IMR-90 (cell line): ENCODE results near the gene KLF2. TPM values are rescaled to one million over a fixed set of nuclear protein-coding genes. Genes with fewer than 3 reads are reported as not detected.

ENCODE experiments used
- ATAC-seq: fragments of 200-7000 bp; cut with Tn5 transposase; 2 replicates; pipeline ENCODE4 v1.9.1; 2020; ENCODE audit warnings: low read depth, mild to moderate bottlenecking, moderate library complexity
- BruUV-seq: library from RNA; stranded (reverse); fragments of 400-500 nt; replicated peaks from 2 replicates; lab custom pipeline; 2021; lab: Mats Ljungman, UMichigan
- CTCF ChIA-PET: fragments of 300-600 bp; formaldehyde crosslinking; extraction: SDS; loops from one replicate; lab custom pipeline; 2021; ENCODE audit warnings: antibody characterized with exemption; lab: Yijun Ruan, JAX
- POLR2A ChIA-PET: fragments of 300-600 bp; sonication (Branson Sonifier 250); formaldehyde crosslinking; loops from one replicate; lab custom pipeline; 2022; ENCODE audit warnings: antibody characterized with exemption; ENCODE audit not compliant: unreplicated experiment; lab: Charles Lee
- DNase-seq: peaks from one replicate; pipeline ENCODE4 v3.0.0; 2013
- H2AFZ ChIP-seq: replicated peaks from 2 replicates; pipeline ENCODE3; 2013; ENCODE audit warnings: low read length, mild to moderate bottlenecking; ENCODE audit not compliant: poor library complexity
- H2AK5ac ChIP-seq: 2 replicates; pipeline ENCODE4 v1.6.1; 2013; ENCODE audit warnings: low read depth, low read length, inconsistent platforms
- H2AK9ac ChIP-seq: replicated peaks from 2 replicates; pipeline ENCODE3; 2013; ENCODE audit warnings: mild to moderate bottlenecking, low read depth, low read length, moderate library complexity; ENCODE audit not compliant: poor library complexity
- H2BK120ac ChIP-seq: 2 replicates; pipeline ENCODE4 v1.6.1; 2013; ENCODE audit warnings: low read depth, low read length, inconsistent platforms
- H2BK15ac ChIP-seq: 3 replicates; pipeline ENCODE4 v1.6.1; 2013; ENCODE audit warnings: low read depth, low read length, inconsistent platforms
- H2BK20ac ChIP-seq: 2 replicates; pipeline ENCODE4 v1.6.1; 2013; ENCODE audit warnings: low read depth, mild to moderate bottlenecking, inconsistent platforms, low read length, moderate library complexity
- H2BK5ac ChIP-seq: 2 replicates; pipeline ENCODE4 v1.6.1; 2013; ENCODE audit warnings: mild to moderate bottlenecking, low read depth, low read length, inconsistent platforms; ENCODE audit not compliant: poor library complexity, severe bottlenecking
- H3K14ac ChIP-seq: replicated peaks from 2 replicates; pipeline ENCODE4 v1.6.1; 2013; ENCODE audit warnings: low read depth, low read length, inconsistent platforms
- H3K18ac ChIP-seq: 2 replicates; pipeline ENCODE4 v1.6.1; 2013; ENCODE audit warnings: low read depth, low read length, control low read depth
- H3K23ac ChIP-seq: 2 replicates; pipeline ENCODE4 v1.6.1; 2013; ENCODE audit warnings: low read depth, low read length, inconsistent platforms
- H3K27ac ChIP-seq: 2 replicates; pipeline ENCODE4 v1.5.1; 2013; ENCODE audit warnings: mild to moderate bottlenecking, control low read depth, low read length; ENCODE audit not compliant: insufficient read depth
- H3K27me3 ChIP-seq: 2 replicates; pipeline ENCODE4 v1.6.1; 2013; ENCODE audit warnings: low read length; ENCODE audit not compliant: control insufficient read depth, insufficient read depth
- H3K36me3 ChIP-seq: 2 replicates; pipeline ENCODE4 v1.6.1; 2013; ENCODE audit warnings: low read length, mixed read lengths; ENCODE audit not compliant: control insufficient read depth, insufficient read depth
- H3K4ac ChIP-seq: 2 replicates; pipeline ENCODE4 v1.6.1; 2013; ENCODE audit warnings: low read depth, low read length, inconsistent platforms
- H3K4me1 ChIP-seq: 2 replicates; pipeline ENCODE4 v1.6.1; 2013; ENCODE audit warnings: low read length, mixed read lengths; ENCODE audit not compliant: control insufficient read depth, insufficient read depth
- H3K4me2 ChIP-seq: 2 replicates; pipeline ENCODE4 v1.6.1; 2013; ENCODE audit warnings: low read depth, mild to moderate bottlenecking, control low read depth, low read length, moderate library complexity
- H3K4me3 ChIP-seq: 2 replicates; pipeline ENCODE4 v1.5.1; 2013; ENCODE audit warnings: low read depth, mild to moderate bottlenecking, control low read depth, low read length, moderate library complexity; ENCODE audit not compliant: insufficient read depth
- H3K56ac ChIP-seq: 2 replicates; pipeline ENCODE4 v1.6.1; 2013; ENCODE audit warnings: low read length, inconsistent platforms; ENCODE audit not compliant: insufficient read depth; ENCODE audit errors: extremely low read depth
- H3K79me1 ChIP-seq, 2 experiments: 2 replicates each; pipeline ENCODE4 v1.6.1; 2013; ENCODE audit warnings: low read length in 2 of 2, inconsistent platforms in 1 of 2, low read depth in 1 of 2
- H3K9ac ChIP-seq: 2 replicates; pipeline ENCODE4 v1.6.1; 2013; ENCODE audit warnings: low read depth, low read length, control low read depth
- H3K9me1 ChIP-seq: 2 replicates; pipeline ENCODE4 v1.6.1; 2013; ENCODE audit warnings: low read length, inconsistent platforms; ENCODE audit not compliant: insufficient read depth
- H3K9me3 ChIP-seq: 2 replicates; pipeline ENCODE4 v1.6.1; 2013; ENCODE audit warnings: low read length; ENCODE audit not compliant: control insufficient read depth, insufficient read depth
- H4K20me1 ChIP-seq: 2 replicates; pipeline ENCODE4 v1.6.1; 2013; ENCODE audit warnings: low read length, inconsistent platforms; ENCODE audit not compliant: insufficient read depth
- H4K5ac ChIP-seq: 2 replicates; pipeline ENCODE4 v1.6.1; 2013; ENCODE audit warnings: mild to moderate bottlenecking, low read depth, low read length, control low read depth
- H4K8ac ChIP-seq, 2 experiments: 2 replicates each; pipeline ENCODE4 v1.6.1; 2013; ENCODE audit warnings: low read depth in 2 of 2, low read length in 2 of 2, control low read depth in 1 of 2, inconsistent platforms in 1 of 2
- H4K91ac ChIP-seq: 2 replicates; pipeline ENCODE4 v1.6.1; 2013; ENCODE audit warnings: low read depth, low read length, inconsistent platforms; ENCODE audit not compliant: insufficient read depth
- BHLHE40 ChIP-seq: fragments of 150-350 bp; IDR thresholded peaks from 2 replicates; pipeline ENCODE4 v1.6.1; 2016; ENCODE audit warnings: mild to moderate bottlenecking, low read depth, low read length
- CEBPB ChIP-seq: IDR thresholded peaks from 2 replicates; pipeline ENCODE4 v1.6.1; 2012; ENCODE audit warnings: low read depth, low read length, improper control_type of control experiment
- CHD1 ChIP-seq: IDR thresholded peaks from 2 replicates; pipeline ENCODE4 v1.6.1; 2012; ENCODE audit warnings: low read depth, low read length, improper control_type of control experiment
- FOS ChIP-seq: fragments of 150-350 bp; IDR thresholded peaks from 2 replicates; pipeline ENCODE4 v1.6.1; 2016; ENCODE audit warnings: low read depth, low read length
- MAFK ChIP-seq: IDR thresholded peaks from 2 replicates; pipeline ENCODE4 v1.6.1; 2012; ENCODE audit warnings: low read depth, low read length, improper control_type of control experiment
- MAZ ChIP-seq: IDR thresholded peaks from 2 replicates; pipeline ENCODE4 v1.6.1; 2012; ENCODE audit warnings: low read depth, mild to moderate bottlenecking, low read length, improper control_type of control experiment, moderate library complexity, borderline replicate concordance
- MXI1 ChIP-seq: IDR thresholded peaks from 2 replicates; pipeline ENCODE4 v1.6.1; 2012; ENCODE audit warnings: low read depth, mild to moderate bottlenecking, low read length, moderate library complexity, borderline replicate concordance
- NFE2L2 ChIP-seq: fragments of 150-350 bp; IDR thresholded peaks from 2 replicates; pipeline ENCODE4 v1.6.1; 2016; ENCODE audit warnings: low read depth, mild to moderate bottlenecking, low read length
- POLR2A ChIP-seq: IDR thresholded peaks from 2 replicates; pipeline ENCODE4 v1.6.1; 2012; ENCODE audit warnings: mild to moderate bottlenecking, low read depth, low read length
- RAD21 ChIP-seq: IDR thresholded peaks from 2 replicates; pipeline ENCODE4 v1.6.1; 2012; ENCODE audit warnings: low read length, improper control_type of control experiment
- RCOR1 ChIP-seq: IDR thresholded peaks from 2 replicates; pipeline ENCODE4 v1.6.1; 2012; ENCODE audit warnings: mild to moderate bottlenecking, low read length, improper control_type of control experiment; ENCODE audit not compliant: insufficient replicate concordance
- RFX5 ChIP-seq: IDR thresholded peaks from 2 replicates; pipeline ENCODE4 v1.8.0; 2012; ENCODE audit warnings: low read depth, mild to moderate bottlenecking, low read length, moderate library complexity
- SMC3 ChIP-seq: fragments of 150-350 bp; IDR thresholded peaks from 2 replicates; pipeline ENCODE4 v1.6.1; 2016; ENCODE audit warnings: low read depth, mild to moderate bottlenecking, antibody characterized with exemption, low read length, moderate library complexity
- WGBS, 2 experiments: methylation state at CpG; one replicate each; pipeline versions ENCODE4 v1.1.5 to v1.1.7; 2013; ENCODE audit warnings: missing lambda C conversion rate in 2 of 2; ENCODE audit not compliant: insufficient read length in 1 of 2; ENCODE audit errors: extremely low coverage in 2 of 2; 5-methylcytosine and 5-hydroxymethylcytosine counted together
- dilution Hi-C: fragments of 300-500 bp; cut with HindIII; formaldehyde crosslinking; loops from one replicate; pipeline ENCODE4 v1.14.3; 2018; ENCODE audit warnings: low sequenced_read_pairs; ENCODE audit not compliant: unreplicated experiment
- in situ Hi-C: fragments of 300-500 bp; cut with MboI; formaldehyde crosslinking; loops from 3 replicates; pipeline ENCODE4 v1.14.3; 2019; ENCODE audit warnings: low sequenced_read_pairs, inconsistent platforms, mixed read lengths
- intact Hi-C: fragments of 100-400 bp; cut with micrococcal nuclease; formaldehyde crosslinking; loops from 2 replicates; pipeline ENCODE4 v1.10.0; 2022
- polyA plus RNA-seq, 3 experiments: library from polyadenylated mRNA; depleted of rRNA; stranded (reverse); fragments of >200 nt; gene quantifications; 2 replicates each; pipeline ENCODE4 v1.2.3, GENCODE V29; 2012; ENCODE audit warnings: low replicate concordance in 1 of 3
- total RNA-seq: library from RNA; depleted of rRNA; stranded (reverse); fragments of >200 nt; gene quantifications from 2 replicates; pipeline ENCODE4 v1.2.3, GENCODE V29; 2012
- TF ChIP-seq, protein P1 (sequence below): fragments of 150-350 bp; IDR thresholded peaks from 2 replicates; pipeline ENCODE4 v1.6.1; 2016; ENCODE audit warnings: low read depth, mild to moderate bottlenecking, low read length, moderate library complexity, borderline replicate concordance
- TF ChIP-seq, protein P2 (sequence below): fragments of 150-350 bp; IDR thresholded peaks from 2 replicates; pipeline ENCODE4 v1.6.1; 2017; ENCODE audit warnings: mild to moderate bottlenecking, antibody characterized with exemption, low read length, low read depth
- TF ChIP-seq, protein P3 (sequence below): conservative IDR thresholded peaks from 2 replicates; pipeline ENCODE4 v1.5.1; 2012; ENCODE audit warnings: mild to moderate bottlenecking, low read depth, low read length, improper control_type of control experiment

Gene KLF2
- total and polyA plus RNA-seq, 2 of the 4 experiments (the other 2 are of a cell fraction): 1.1 to 34.4 TPM

DNA sequence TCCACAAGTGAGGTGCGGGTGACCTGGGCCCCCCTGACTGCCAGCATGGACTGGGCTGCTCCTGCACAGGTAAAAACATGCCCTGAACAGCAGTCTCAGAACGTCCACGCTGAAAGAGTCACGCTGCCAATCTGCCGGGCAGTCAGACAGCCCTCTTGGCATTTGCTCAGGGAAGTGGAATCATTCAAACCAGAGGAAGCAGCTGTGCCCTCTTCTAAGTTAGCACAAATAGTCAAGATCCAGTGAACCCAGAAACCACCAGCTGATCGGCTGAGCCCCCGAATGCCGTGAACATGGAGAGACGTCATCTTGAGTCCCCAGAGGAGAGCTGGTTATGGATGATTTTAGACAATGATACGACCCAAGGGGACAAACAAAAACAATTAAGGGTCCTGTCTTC, 34.4 kb downstream of the KLF2 start:
- no peaks in the 10 kb centered on the region for H3K9me1 ChIP-seq
- H3K18ac ChIP-seq: no peak overlapping the region
- no peak overlapping the region for H2BK20ac ChIP-seq
- H3K79me1 ChIP-seq: no peaks in the 10 kb centered on the region
- H3K4ac ChIP-seq: no peak overlapping the region
- H2BK5ac ChIP-seq: no peak overlapping the region
- no peak overlapping the region for H3K9ac ChIP-seq
- ATAC-seq (no peak), DNase-seq (no peak)
- H2AK5ac ChIP-seq: no peak overlapping the region
- no peaks in the 10 kb centered on the region for H4K20me1 ChIP-seq
- no peak overlapping the region for H2BK120ac ChIP-seq
- in situ Hi-C loops (no loop called here), dilution Hi-C loops (no loop called here), intact Hi-C loops (no loop called here)
- H4K91ac ChIP-seq: no peak overlapping the region
- no peak overlapping the region for H3K4me2 ChIP-seq
- no peak overlapping the region for H3K4me3 ChIP-seq
- no peak overlapping the region for H3K23ac ChIP-seq
- H4K8ac ChIP-seq: no peak overlapping the region
- no peak overlapping the region for H4K5ac ChIP-seq
- ChIA-PET POLR2A (no interaction called here), CTCF (no interaction called here)
- no peak overlapping the region for H2BK15ac ChIP-seq
- H2AK9ac ChIP-seq: no peak overlapping the region
- H3K27ac ChIP-seq: no peak overlapping the region
- 86% methylated on average over 5 of the region's 10 CpGs; no CpG with 5 or more reads in 1 of the 2 experiments for WGBS, 2 experiments
- H2AFZ ChIP-seq: no peak overlapping the region
- peaks cover 8% of the 10 kb centered on the region; the same call in 1 of the 2 replicates for H3K36me3 ChIP-seq
- H3K9me3 ChIP-seq: no peaks in the 10 kb centered on the region
- no TSS peak for BruUV-seq
- H3K56ac ChIP-seq: no peak overlapping the region
- H3K14ac ChIP-seq: no peak overlapping the region
- H3K4me1 ChIP-seq: no peaks in the 10 kb centered on the region
- H3K27me3 ChIP-seq: no peaks in the 10 kb centered on the region
- TF ChIP-seq CHD1 (no peak), MAZ (no peak), NFE2L2 (no peak), CEBPB (no peak), FOS (no peak), MAFK (no peak), POLR2A (no peak), RFX5 (no peak), BHLHE40 (no peak), RCOR1 (no peak), SMC3 (no peak), MXI1 (no peak), RAD21 (no peak)
- TF ChIP-seq, protein P1, sequence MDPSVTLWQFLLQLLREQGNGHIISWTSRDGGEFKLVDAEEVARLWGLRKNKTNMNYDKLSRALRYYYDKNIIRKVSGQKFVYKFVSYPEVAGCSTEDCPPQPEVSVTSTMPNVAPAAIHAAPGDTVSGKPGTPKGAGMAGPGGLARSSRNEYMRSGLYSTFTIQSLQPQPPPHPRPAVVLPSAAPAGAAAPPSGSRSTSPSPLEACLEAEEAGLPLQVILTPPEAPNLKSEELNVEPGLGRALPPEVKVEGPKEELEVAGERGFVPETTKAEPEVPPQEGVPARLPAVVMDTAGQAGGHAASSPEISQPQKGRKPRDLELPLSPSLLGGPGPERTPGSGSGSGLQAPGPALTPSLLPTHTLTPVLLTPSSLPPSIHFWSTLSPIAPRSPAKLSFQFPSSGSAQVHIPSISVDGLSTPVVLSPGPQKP: no peak
- TF ChIP-seq, protein P2, sequence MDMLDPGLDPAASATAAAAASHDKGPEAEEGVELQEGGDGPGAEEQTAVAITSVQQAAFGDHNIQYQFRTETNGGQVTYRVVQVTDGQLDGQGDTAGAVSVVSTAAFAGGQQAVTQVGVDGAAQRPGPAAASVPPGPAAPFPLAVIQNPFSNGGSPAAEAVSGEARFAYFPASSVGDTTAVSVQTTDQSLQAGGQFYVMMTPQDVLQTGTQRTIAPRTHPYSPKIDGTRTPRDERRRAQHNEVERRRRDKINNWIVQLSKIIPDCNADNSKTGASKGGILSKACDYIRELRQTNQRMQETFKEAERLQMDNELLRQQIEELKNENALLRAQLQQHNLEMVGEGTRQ: no peak
- TF ChIP-seq, protein P3, sequence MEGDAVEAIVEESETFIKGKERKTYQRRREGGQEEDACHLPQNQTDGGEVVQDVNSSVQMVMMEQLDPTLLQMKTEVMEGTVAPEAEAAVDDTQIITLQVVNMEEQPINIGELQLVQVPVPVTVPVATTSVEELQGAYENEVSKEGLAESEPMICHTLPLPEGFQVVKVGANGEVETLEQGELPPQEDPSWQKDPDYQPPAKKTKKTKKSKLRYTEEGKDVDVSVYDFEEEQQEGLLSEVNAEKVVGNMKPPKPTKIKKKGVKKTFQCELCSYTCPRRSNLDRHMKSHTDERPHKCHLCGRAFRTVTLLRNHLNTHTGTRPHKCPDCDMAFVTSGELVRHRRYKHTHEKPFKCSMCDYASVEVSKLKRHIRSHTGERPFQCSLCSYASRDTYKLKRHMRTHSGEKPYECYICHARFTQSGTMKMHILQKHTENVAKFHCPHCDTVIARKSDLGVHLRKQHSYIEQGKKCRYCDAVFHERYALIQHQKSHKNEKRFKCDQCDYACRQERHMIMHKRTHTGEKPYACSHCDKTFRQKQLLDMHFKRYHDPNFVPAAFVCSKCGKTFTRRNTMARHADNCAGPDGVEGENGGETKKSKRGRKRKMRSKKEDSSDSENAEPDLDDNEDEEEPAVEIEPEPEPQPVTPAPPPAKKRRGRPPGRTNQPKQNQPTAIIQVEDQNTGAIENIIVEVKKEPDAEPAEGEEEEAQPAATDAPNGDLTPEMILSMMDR: no peak
